WTC11 (cell line): Measurements from ENCODE around the gene SSRP1. TPM values are rescaled to one million over a fixed set of nuclear protein-coding genes. Genes with fewer than 3 reads are reported as not detected.

Experiments used
- ATAC-seq: fragments of 200-7000 bp; cut with Tn5 transposase; 2 replicates; pipeline ENCODE4 v1.10.0; 2021; ENCODE audit warnings: mild to moderate bottlenecking, moderate library complexity
- CTCF ChIA-PET: fragments of 300-600 bp; sonication (Branson Sonifier 250); formaldehyde crosslinking; loops from one replicate; lab custom pipeline; 2021; ENCODE audit warnings: antibody characterized with exemption; lab: Charles Lee
- POLR2A ChIA-PET: fragments of 350-600 bp; sonication (Branson Sonifier 250); formaldehyde crosslinking; loops from one replicate; lab custom pipeline; 2021; ENCODE audit warnings: antibody characterized with exemption; lab: Charles Lee
- DNase-seq: peaks from one replicate; pipeline ENCODE4 v3.0.0; 2021; ENCODE audit warnings: low spot score
- H3K27ac Mint-ChIP-seq: 2 replicates; pipeline ENCODE4 v1.8.0; 2021; ENCODE audit warnings: mixed read lengths
- H3K27me3 Mint-ChIP-seq: 2 replicates; pipeline ENCODE4 v1.8.0; 2021; ENCODE audit warnings: low read depth, mild to moderate bottlenecking, moderate library complexity, mixed read lengths
- H3K36me3 Mint-ChIP-seq: 2 replicates; pipeline ENCODE4 v1.8.0; 2021; ENCODE audit warnings: mixed read lengths
- H3K4me1 Mint-ChIP-seq: 2 replicates; pipeline ENCODE4 v1.8.0; 2022; ENCODE audit warnings: mixed read lengths
- H3K4me3 Mint-ChIP-seq: 2 replicates; pipeline ENCODE4 v1.8.0; 2021; ENCODE audit warnings: mild to moderate bottlenecking, moderate library complexity, mixed read lengths
- H3K9me3 Mint-ChIP-seq: 2 replicates; pipeline ENCODE4 v1.8.0; 2021; ENCODE audit warnings: mixed read lengths
- AFF4 ChIP-seq: sonication (generic); formaldehyde crosslinking; IDR thresholded peaks from 2 replicates; pipeline ENCODE4 v1.8.1; 2023; ENCODE audit warnings: mild to moderate bottlenecking, missing genetic modification reagents, borderline replicate concordance
- ATF1 ChIP-seq: sonication (generic); formaldehyde crosslinking; IDR thresholded peaks from 2 replicates; pipeline ENCODE4 v1.8.1; 2023; ENCODE audit warnings: mild to moderate bottlenecking, moderate library complexity, missing genetic modification reagents
- CTCF ChIP-seq: fragments of 200-600 bp; IDR thresholded peaks from 2 replicates; pipeline ENCODE4 v1.8.0; 2022; ENCODE audit warnings: antibody characterized with exemption
- ELF4 ChIP-seq: sonication (generic); formaldehyde crosslinking; IDR thresholded peaks from 2 replicates; pipeline ENCODE4 v1.8.1; 2022; ENCODE audit warnings: low read depth, mild to moderate bottlenecking, moderate library complexity, missing genetic modification reagents
- FOXJ3 ChIP-seq: sonication (generic); formaldehyde crosslinking; IDR thresholded peaks from 2 replicates; pipeline ENCODE4 v1.9.0; 2021; ENCODE audit warnings: missing genetic modification reagents, mild to moderate bottlenecking, borderline replicate concordance
- FOXK1 ChIP-seq: sonication (generic); formaldehyde crosslinking; IDR thresholded peaks from 2 replicates; pipeline ENCODE4 v1.8.0; 2022; ENCODE audit warnings: mild to moderate bottlenecking, moderate library complexity, missing genetic modification reagents
- JAZF1 ChIP-seq: fragments of 250-450 bp; sonication (Bioruptor Pico); IDR thresholded peaks from 2 replicates; pipeline ENCODE4 v1.9.0; 2021; ENCODE audit warnings: moderate library complexity, mild to moderate bottlenecking, inconsistent platforms
- JUN ChIP-seq: sonication (generic); formaldehyde crosslinking; IDR thresholded peaks from 2 replicates; pipeline ENCODE4 v1.8.0; 2023; ENCODE audit warnings: mild to moderate bottlenecking, missing genetic modification reagents
- KAT7 ChIP-seq: sonication (generic); formaldehyde crosslinking; IDR thresholded peaks from 2 replicates; pipeline ENCODE4 v1.8.1; 2023; ENCODE audit warnings: missing genetic modification reagents, mild to moderate bottlenecking, borderline replicate concordance
- NFATC4 ChIP-seq: fragments of 250-450 bp; sonication (Bioruptor Pico); IDR thresholded peaks from 2 replicates; pipeline ENCODE4 v1.9.0; 2021; ENCODE audit warnings: mild to moderate bottlenecking
- NR1H2 ChIP-seq: sonication (generic); formaldehyde crosslinking; IDR thresholded peaks from 2 replicates; pipeline ENCODE4 v1.9.0; 2021; ENCODE audit warnings: mild to moderate bottlenecking, moderate library complexity, missing genetic modification reagents
- SMAD3 ChIP-seq: sonication (generic); formaldehyde crosslinking; IDR thresholded peaks from 2 replicates; pipeline ENCODE4 v1.8.0; 2022; ENCODE audit warnings: missing genetic modification reagents, mild to moderate bottlenecking, borderline replicate concordance
- SP1 ChIP-seq: sonication (generic); formaldehyde crosslinking; conservative IDR thresholded peaks from 2 replicates; pipeline ENCODE4 v1.8.1; 2022; ENCODE audit warnings: missing genetic modification reagents
- TEAD1 ChIP-seq: sonication (generic); formaldehyde crosslinking; IDR thresholded peaks from 2 replicates; pipeline ENCODE4 v1.8.0; 2022; ENCODE audit warnings: mild to moderate bottlenecking, missing genetic modification reagents
- USF1 ChIP-seq: sonication (generic); formaldehyde crosslinking; IDR thresholded peaks from 2 replicates; pipeline ENCODE4 v1.8.0; 2022; ENCODE audit warnings: mild to moderate bottlenecking, missing genetic modification reagents
- USF2 ChIP-seq: sonication (generic); formaldehyde crosslinking; IDR thresholded peaks from 2 replicates; pipeline ENCODE4 v1.8.1; 2023; ENCODE audit warnings: mild to moderate bottlenecking, missing genetic modification reagents, moderate library complexity
- ZBTB21 ChIP-seq: sonication (generic); formaldehyde crosslinking; IDR thresholded peaks from 2 replicates; pipeline ENCODE4 v1.8.1; 2023; ENCODE audit warnings: mild to moderate bottlenecking, missing genetic modification reagents, borderline replicate concordance
- ZNF232 ChIP-seq: sonication (generic); formaldehyde crosslinking; IDR thresholded peaks from 2 replicates; pipeline ENCODE4 v1.8.0; 2022; ENCODE audit warnings: mild to moderate bottlenecking, missing genetic modification reagents
- ZNF396 ChIP-seq: fragments of 250-450 bp; sonication (Bioruptor Pico); IDR thresholded peaks from 2 replicates; pipeline ENCODE4 v1.8.0; 2021; ENCODE audit warnings: mild to moderate bottlenecking, moderate library complexity, borderline replicate concordance
- ZNF416 ChIP-seq: fragments of 250-450 bp; sonication (Bioruptor Pico); IDR thresholded peaks from 2 replicates; pipeline ENCODE4 v1.9.0; 2021; ENCODE audit warnings: mild to moderate bottlenecking, inconsistent platforms
- ZNF671 ChIP-seq: fragments of 250-450 bp; sonication (Bioruptor Pico); IDR thresholded peaks from 2 replicates; pipeline ENCODE4 v1.8.0; 2021; ENCODE audit warnings: mild to moderate bottlenecking
- total RNA-seq: library from RNA; stranded (reverse); gene quantifications from 3 replicates; pipeline ENCODE4 v1.2.3, GENCODE V29; 2021
- TF ChIP-seq, protein P1 (sequence below): sonication (generic); formaldehyde crosslinking; IDR thresholded peaks from 2 replicates; pipeline ENCODE4 v1.8.0; 2023; ENCODE audit warnings: missing genetic modification reagents
- TF ChIP-seq, protein P2 (sequence below): sonication (generic); formaldehyde crosslinking; IDR thresholded peaks from 2 replicates; pipeline ENCODE4 v1.8.1; 2022; ENCODE audit warnings: low read depth, missing genetic modification reagents, borderline replicate concordance
- TF ChIP-seq, protein P3 (sequence below): sonication (generic); formaldehyde crosslinking; IDR thresholded peaks from 2 replicates; pipeline ENCODE4 v1.8.1; 2023; ENCODE audit warnings: mild to moderate bottlenecking, missing genetic modification reagents

The SSRP1 gene
- total RNA-seq, 1 experiment from 2014 or later, result 228 TPM

DNA sequence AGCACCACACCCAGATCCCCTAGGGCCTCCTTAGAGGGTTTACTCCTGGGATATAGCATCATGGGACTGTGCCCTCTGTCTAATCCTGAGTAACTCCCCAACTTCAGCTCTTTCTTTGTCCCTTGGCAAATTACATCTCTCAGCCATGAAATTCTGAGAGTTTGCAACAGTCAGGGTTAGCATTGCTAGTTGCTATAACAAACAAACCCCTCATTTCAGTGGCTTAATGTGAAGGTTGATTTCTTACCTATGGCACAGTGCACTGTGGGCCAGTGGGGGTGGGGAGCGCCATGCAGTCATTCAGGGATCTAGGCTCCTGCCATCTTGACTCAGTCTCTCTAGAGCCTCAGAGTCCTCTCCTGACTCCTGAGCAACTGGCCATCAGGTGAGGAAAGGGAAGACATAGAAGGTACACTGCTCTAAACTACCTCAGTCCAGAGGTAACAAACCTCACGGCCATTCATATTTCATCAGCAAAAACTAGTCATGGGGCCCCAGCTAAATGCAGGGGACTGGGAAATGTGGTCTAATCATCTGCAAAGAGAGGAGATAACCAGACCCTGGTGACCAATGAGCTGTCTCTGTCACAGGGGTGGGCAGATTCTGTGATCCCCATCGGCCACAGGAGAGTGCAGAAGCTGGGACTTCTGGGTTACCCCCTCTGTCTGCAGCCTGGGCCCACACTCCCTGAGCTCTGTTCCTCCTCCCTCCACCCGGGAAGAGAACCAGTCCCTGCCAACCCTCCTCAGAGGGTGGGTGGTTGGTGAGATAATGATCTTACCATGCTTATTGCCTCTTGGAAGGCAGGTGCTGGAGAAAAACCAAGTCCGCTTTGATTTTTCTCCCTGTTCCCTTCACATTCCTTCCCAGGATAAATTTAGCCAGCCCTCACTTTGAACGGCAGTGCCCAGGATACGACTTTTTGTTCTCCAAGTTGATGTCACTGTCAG, 27.7 kb upstream of the SSRP1 start:
- no peak for DNase-seq
- Mint-ChIP-seq H3K4me3 (no peak overlapping the region), H3K27ac (no peak overlapping the region), H3K36me3 (no peaks in the 10 kb centered on the region), H3K4me1 (peaks cover 27% of the 10 kb centered on the region), H3K9me3 (peaks cover 4% of the 10 kb centered on the region; the same call in 1 of the 2 replicates), H3K27me3 (peaks cover 11% of the 10 kb centered on the region; the same call in 1 of the 2 replicates)
- ATAC-seq, result no peak
- TF ChIP-seq USF2 (CRISPR knock-in tag), result no peak
- TF ChIP-seq ZNF396 (CRISPR knock-in tag), result no peak
- TF ChIP-seq AFF4 (CRISPR knock-in tag), result no peak
- TF ChIP-seq ELF4, result no peak
- no peak for TF ChIP-seq JAZF1 (CRISPR knock-in tag)
- TF ChIP-seq, protein P1, sequence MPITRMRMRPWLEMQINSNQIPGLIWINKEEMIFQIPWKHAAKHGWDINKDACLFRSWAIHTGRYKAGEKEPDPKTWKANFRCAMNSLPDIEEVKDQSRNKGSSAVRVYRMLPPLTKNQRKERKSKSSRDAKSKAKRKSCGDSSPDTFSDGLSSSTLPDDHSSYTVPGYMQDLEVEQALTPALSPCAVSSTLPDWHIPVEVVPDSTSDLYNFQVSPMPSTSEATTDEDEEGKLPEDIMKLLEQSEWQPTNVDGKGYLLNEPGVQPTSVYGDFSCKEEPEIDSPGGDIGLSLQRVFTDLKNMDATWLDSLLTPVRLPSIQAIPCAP (CRISPR knock-in tag), result no peak
- no peak for TF ChIP-seq USF1 (CRISPR knock-in tag)
- TF ChIP-seq TEAD1, result no peak
- TF ChIP-seq, protein P2, sequence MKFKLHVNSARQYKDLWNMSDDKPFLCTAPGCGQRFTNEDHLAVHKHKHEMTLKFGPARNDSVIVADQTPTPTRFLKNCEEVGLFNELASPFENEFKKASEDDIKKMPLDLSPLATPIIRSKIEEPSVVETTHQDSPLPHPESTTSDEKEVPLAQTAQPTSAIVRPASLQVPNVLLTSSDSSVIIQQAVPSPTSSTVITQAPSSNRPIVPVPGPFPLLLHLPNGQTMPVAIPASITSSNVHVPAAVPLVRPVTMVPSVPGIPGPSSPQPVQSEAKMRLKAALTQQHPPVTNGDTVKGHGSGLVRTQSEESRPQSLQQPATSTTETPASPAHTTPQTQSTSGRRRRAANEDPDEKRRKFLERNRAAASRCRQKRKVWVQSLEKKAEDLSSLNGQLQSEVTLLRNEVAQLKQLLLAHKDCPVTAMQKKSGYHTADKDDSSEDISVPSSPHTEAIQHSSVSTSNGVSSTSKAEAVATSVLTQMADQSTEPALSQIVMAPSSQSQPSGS (CRISPR knock-in tag), result no peak
- TF ChIP-seq ZNF416, result no peak
- no peak for TF ChIP-seq SMAD3
- ChIA-PET CTCF (interaction anchor here (0.5 to 3.5 kb wide), 6 partner anchors 13 to 675 kb away, joined by 3 to 21 read pairs (median 8); partner anchors contain the start of gene PRG3), POLR2A (no interaction called here)

DNA sequence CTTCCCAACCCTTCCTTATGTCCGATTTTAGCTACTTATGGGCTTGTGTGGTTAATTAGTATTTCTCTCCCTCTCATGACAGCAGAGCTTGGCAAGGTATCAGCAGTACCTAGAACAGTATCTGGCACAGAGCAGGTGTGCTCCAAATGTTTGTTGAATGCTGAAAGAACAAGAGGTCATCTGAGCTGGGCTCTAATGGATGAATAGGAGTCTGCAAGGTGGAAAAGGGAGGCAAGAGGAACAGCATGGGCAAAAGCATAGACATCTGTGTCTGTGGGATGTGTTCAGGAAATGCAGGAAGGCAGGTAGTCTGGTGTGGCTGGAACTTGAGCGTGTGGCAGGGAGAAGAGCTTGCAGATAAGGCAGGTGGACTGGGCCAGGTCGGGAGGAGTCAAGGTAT, 26.2 kb upstream of the SSRP1 start:
- H3K27me3 Mint-ChIP-seq, result peaks cover 11% of the 10 kb centered on the region; the same call in 1 of the 2 replicates
- CTCF ChIA-PET, result interaction anchor here (1.5 to 2.6 kb wide), 4 partner anchors 12 to 131 kb away, joined by 5 to 12 read pairs (median 8); partner anchors contain the start of gene PRG3
- peaks cover 4% of the 10 kb centered on the region; the same call in 1 of the 2 replicates for H3K9me3 Mint-ChIP-seq
- DNase-seq (no peak), ATAC-seq (no peak)
- no peaks in the 10 kb centered on the region for H3K36me3 Mint-ChIP-seq
- H3K27ac Mint-ChIP-seq, result no peak overlapping the region
- no peak overlapping the region for H3K4me3 Mint-ChIP-seq
- POLR2A ChIA-PET, result no interaction called here
- H3K4me1 Mint-ChIP-seq, result peaks cover 27% of the 10 kb centered on the region
- TF ChIP-seq TEAD1 (no peak), CTCF (no peak), ELF4 (no peak), ZNF671 (no peak), NR1H2 (CRISPR knock-in tag) (no peak), KAT7 (CRISPR knock-in tag) (no peak), ATF1 (CRISPR knock-in tag) (no peak), FOXJ3 (CRISPR knock-in tag) (no peak), ZBTB21 (CRISPR knock-in tag) (no peak), ZNF232 (no peak), FOXK1 (CRISPR knock-in tag) (no peak), ZNF396 (CRISPR knock-in tag) (no peak), NFATC4 (no peak), SP1 (no peak), JUN (CRISPR knock-in tag) (no peak)
- TF ChIP-seq, protein P3, sequence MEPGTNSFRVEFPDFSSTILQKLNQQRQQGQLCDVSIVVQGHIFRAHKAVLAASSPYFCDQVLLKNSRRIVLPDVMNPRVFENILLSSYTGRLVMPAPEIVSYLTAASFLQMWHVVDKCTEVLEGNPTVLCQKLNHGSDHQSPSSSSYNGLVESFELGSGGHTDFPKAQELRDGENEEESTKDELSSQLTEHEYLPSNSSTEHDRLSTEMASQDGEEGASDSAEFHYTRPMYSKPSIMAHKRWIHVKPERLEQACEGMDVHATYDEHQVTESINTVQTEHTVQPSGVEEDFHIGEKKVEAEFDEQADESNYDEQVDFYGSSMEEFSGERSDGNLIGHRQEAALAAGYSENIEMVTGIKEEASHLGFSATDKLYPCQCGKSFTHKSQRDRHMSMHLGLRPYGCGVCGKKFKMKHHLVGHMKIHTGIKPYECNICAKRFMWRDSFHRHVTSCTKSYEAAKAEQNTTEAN (CRISPR knock-in tag), result no peak
